PC-9 (cell line): ENCODE data around the gene ELP4. TPM values are rescaled to one million over a fixed set of nuclear protein-coding genes. Genes with fewer than 3 reads are reported as not detected.

ENCODE experiments used
- BruUV-seq: library from RNA; stranded (reverse); fragments of 400-500 nt; replicated peaks from 2 replicates; lab custom pipeline; 2021; lab: Mats Ljungman, UMichigan
- CTCF ChIA-PET: fragments of 300-600 bp; sonication (Branson Sonifier 250); formaldehyde crosslinking; loops from one replicate; lab custom pipeline; 2022; ENCODE audit warnings: antibody characterized with exemption; lab: Charles Lee
- POLR2A ChIA-PET: fragments of 300-600 bp; sonication (Branson Sonifier 250); formaldehyde crosslinking; loops from one replicate; lab custom pipeline; 2022; ENCODE audit warnings: antibody characterized with exemption; ENCODE audit not compliant: unreplicated experiment; lab: Charles Lee
- DNase-seq, 2 experiments: peaks; one replicate each; pipeline versions ENCODE4 v3.0.0 to v3.0.0-alpha.2; 2015 to 2022; ENCODE audit warnings: mixed read lengths in 1 of 2
- H2AFZ ChIP-seq: fragments of 200-600 bp; sonication (generic); 2 replicates; pipeline ENCODE4 v1.8.1; 2017; ENCODE audit warnings: antibody characterized with exemption
- H3F3A ChIP-seq: fragments of 200-600 bp; sonication (generic); 2 replicates; pipeline ENCODE4 v1.8.1; 2017; ENCODE audit warnings: antibody characterized with exemption, mild to moderate bottlenecking, low read depth; ENCODE audit not compliant: insufficient read depth
- H3K27ac ChIP-seq: fragments of 200-600 bp; sonication (generic); 2 replicates; pipeline ENCODE4 v1.6.1; 2016; ENCODE audit warnings: mixed run types
- H3K27me3 ChIP-seq: fragments of 200-600 bp; sonication (generic); 2 replicates; pipeline ENCODE4 v1.6.1; 2016; ENCODE audit warnings: low read depth, mixed run types; ENCODE audit not compliant: insufficient read depth
- H3K36me3 ChIP-seq: fragments of 200-600 bp; sonication (generic); 2 replicates; pipeline ENCODE4 v1.6.1; 2016; ENCODE audit warnings: low read depth, mixed run types
- H3K4me1 ChIP-seq: fragments of 200-600 bp; sonication (generic); replicated peaks from 2 replicates; pipeline ENCODE4 v1.6.1; 2016; ENCODE audit warnings: mixed run types; ENCODE audit not compliant: insufficient read depth
- H3K4me2 ChIP-seq: fragments of 200-600 bp; sonication (generic); 2 replicates; pipeline ENCODE4 v1.6.1; 2017; ENCODE audit warnings: mixed run types
- H3K4me3 ChIP-seq: fragments of 200-600 bp; sonication (generic); 2 replicates; pipeline ENCODE4 v1.6.1; 2016; ENCODE audit warnings: mixed run types
- H3K79me2 ChIP-seq: fragments of 200-600 bp; sonication (generic); 2 replicates; pipeline ENCODE4 v1.6.1; 2017; ENCODE audit warnings: low read depth, mixed run types
- H3K9me2 ChIP-seq: fragments of 200-600 bp; sonication (generic); 2 replicates; pipeline ENCODE4 v1.8.1; 2017; ENCODE audit warnings: mild to moderate bottlenecking; ENCODE audit not compliant: insufficient read depth
- H3K9me3 ChIP-seq: fragments of 200-600 bp; sonication (generic); 2 replicates; pipeline ENCODE4 v1.8.1; 2016; ENCODE audit warnings: low read depth; ENCODE audit not compliant: insufficient read depth
- H4K20me1 ChIP-seq: fragments of 200-600 bp; sonication (generic); 2 replicates; pipeline ENCODE4 v1.8.1; 2017; ENCODE audit not compliant: insufficient read depth
- EZH2 ChIP-seq: fragments of 200-600 bp; sonication (generic); IDR thresholded peaks from 2 replicates; pipeline ENCODE4 v1.8.0; 2017; ENCODE audit warnings: antibody characterized with exemption, low read depth
- intact Hi-C: fragments of 100-400 bp; cut with micrococcal nuclease; formaldehyde crosslinking; loops from one replicate; pipeline ENCODE4 v1.10.0; 2022; ENCODE audit not compliant: unreplicated experiment
- total RNA-seq: library from RNA; stranded (reverse); gene quantifications from 2 replicates; pipeline ENCODE4 v1.2.3, GENCODE V29; 2021
- TF ChIP-seq, protein P1 (sequence below): fragments of 200-600 bp; sonication (generic); conservative IDR thresholded peaks from 2 replicates; pipeline ENCODE4 v1.6.1; 2017; ENCODE audit warnings: mixed run types, antibody characterized with exemption, mild to moderate bottlenecking, moderate library complexity

Gene ELP4
- total RNA-seq, 1 experiment from 2014 or later: 20.5 TPM

DNA sequence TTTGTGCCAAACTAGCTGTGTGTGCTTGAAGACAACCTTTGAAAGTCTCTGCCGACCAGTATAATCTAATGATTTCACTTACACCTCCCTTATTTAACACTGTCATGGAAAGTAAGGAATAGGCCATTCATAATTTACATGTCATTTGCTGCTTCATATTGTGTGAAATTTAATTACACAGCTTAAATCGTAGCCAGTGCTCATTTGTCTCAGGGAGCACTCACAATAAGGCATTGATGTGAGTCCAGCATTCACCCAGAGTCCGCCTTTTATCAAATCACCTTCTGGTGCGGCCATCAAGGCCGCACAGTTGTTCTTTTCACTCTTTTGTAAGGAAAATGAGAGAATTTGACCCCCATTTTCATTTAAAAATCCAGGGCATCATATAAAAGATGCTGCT is 254.7 kb downstream of the ELP4 start:
- POLR2A ChIA-PET: no interaction called here

DNA sequence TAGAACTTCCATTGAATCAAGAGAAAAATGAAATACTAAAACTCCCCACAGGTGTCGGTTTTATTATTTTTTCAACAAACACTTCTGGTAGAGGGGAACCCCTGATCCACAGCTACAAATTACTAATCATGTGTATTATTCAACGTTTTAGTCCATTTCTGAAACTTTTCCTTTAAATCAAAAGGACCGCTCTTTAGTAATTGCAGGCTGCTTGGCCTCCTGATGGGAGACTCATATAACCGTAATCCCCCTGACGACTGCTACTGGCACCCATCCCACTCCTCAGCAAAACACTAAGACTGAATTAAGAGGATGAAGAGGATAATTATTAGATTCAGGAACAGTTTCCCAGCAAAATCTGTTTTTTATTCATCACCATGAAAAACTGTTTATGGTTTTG is 255.2 kb downstream of the ELP4 start:
- POLR2A ChIA-PET: no interaction called here
- H3K4me2 ChIP-seq: no peak overlapping the region
- H3K4me3 ChIP-seq: no peak overlapping the region
- H3K9me2 ChIP-seq: no peaks in the 10 kb centered on the region
- no peaks in the 10 kb centered on the region for H3K79me2 ChIP-seq
- H2AFZ ChIP-seq: no peak overlapping the region
- TF ChIP-seq, protein P1, sequence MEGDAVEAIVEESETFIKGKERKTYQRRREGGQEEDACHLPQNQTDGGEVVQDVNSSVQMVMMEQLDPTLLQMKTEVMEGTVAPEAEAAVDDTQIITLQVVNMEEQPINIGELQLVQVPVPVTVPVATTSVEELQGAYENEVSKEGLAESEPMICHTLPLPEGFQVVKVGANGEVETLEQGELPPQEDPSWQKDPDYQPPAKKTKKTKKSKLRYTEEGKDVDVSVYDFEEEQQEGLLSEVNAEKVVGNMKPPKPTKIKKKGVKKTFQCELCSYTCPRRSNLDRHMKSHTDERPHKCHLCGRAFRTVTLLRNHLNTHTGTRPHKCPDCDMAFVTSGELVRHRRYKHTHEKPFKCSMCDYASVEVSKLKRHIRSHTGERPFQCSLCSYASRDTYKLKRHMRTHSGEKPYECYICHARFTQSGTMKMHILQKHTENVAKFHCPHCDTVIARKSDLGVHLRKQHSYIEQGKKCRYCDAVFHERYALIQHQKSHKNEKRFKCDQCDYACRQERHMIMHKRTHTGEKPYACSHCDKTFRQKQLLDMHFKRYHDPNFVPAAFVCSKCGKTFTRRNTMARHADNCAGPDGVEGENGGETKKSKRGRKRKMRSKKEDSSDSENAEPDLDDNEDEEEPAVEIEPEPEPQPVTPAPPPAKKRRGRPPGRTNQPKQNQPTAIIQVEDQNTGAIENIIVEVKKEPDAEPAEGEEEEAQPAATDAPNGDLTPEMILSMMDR: no peak
- no peak for TF ChIP-seq EZH2
- H3K27me3 ChIP-seq: no peaks in the 10 kb centered on the region
- H3K27ac ChIP-seq: no peak overlapping the region
- intact Hi-C loops: no loop called here
- DNase-seq: no peak
- no peaks in the 10 kb centered on the region for H3F3A ChIP-seq
- no TSS peak for BruUV-seq
- H3K9me3 ChIP-seq: no peaks in the 10 kb centered on the region
- H3K4me1 ChIP-seq: no peaks in the 10 kb centered on the region
- H3K36me3 ChIP-seq: no peaks in the 10 kb centered on the region
- CTCF ChIA-PET: no interaction called here
- H4K20me1 ChIP-seq: no peaks in the 10 kb centered on the region

More for the DNA sequence above, 254.7 kb downstream of the ELP4 start:
- intact Hi-C loops: no loop called here
- H4K20me1 ChIP-seq: no peaks in the 10 kb centered on the region
- BruUV-seq: no TSS peak
- DNase-seq: no peak
- no peaks in the 10 kb centered on the region for H3K4me1 ChIP-seq
- no peak overlapping the region for H3K27ac ChIP-seq
- TF ChIP-seq, protein P1: no peak
- TF ChIP-seq EZH2: no peak
- no peak overlapping the region for H3K4me2 ChIP-seq
- CTCF ChIA-PET: no interaction called here
- H3K9me3 ChIP-seq: no peaks in the 10 kb centered on the region
- no peaks in the 10 kb centered on the region for H3K27me3 ChIP-seq
- no peaks in the 10 kb centered on the region for H3F3A ChIP-seq
- no peak overlapping the region for H3K4me3 ChIP-seq
- H3K36me3 ChIP-seq: no peaks in the 10 kb centered on the region
- no peaks in the 10 kb centered on the region for H3K9me2 ChIP-seq
- H3K79me2 ChIP-seq: no peaks in the 10 kb centered on the region
- no peak overlapping the region for H2AFZ ChIP-seq

DNA sequence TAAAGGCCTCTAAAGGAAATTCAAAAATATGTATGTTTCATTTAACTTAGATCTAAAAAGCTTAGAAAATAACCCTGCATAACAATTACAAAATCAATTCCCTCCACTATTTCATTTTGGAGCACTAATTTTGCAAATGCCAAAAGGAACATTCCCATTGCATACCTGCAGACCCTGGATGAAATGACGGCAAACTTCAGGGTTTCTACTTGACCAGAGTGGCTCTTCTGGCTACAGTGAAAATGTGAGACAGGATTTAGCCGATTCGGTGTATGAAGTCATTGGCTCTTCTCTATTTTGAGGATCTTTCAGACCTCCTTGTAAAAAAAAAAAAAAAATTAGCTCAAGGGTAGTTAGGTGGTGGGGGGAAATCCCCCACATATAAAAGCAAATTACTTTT is 257.5 kb downstream of the ELP4 start:
- no peaks in the 10 kb centered on the region for H3K9me2 ChIP-seq
- ChIA-PET POLR2A (no interaction called here), CTCF (no interaction called here)
- no peak overlapping the region for H3K4me2 ChIP-seq
- DNase-seq: no peak
- H3F3A ChIP-seq: no peaks in the 10 kb centered on the region
- H4K20me1 ChIP-seq: no peaks in the 10 kb centered on the region
- H3K27ac ChIP-seq: no peak overlapping the region
- intact Hi-C loops: no loop called here
- no peaks in the 10 kb centered on the region for H3K36me3 ChIP-seq
- no peaks in the 10 kb centered on the region for H3K9me3 ChIP-seq
- no peak overlapping the region for H2AFZ ChIP-seq
- H3K27me3 ChIP-seq: no peaks in the 10 kb centered on the region
- H3K4me1 ChIP-seq: no peaks in the 10 kb centered on the region
- no peaks in the 10 kb centered on the region for H3K79me2 ChIP-seq
- TF ChIP-seq, protein P1: no peak
- no peak for TF ChIP-seq EZH2
- H3K4me3 ChIP-seq: no peak overlapping the region
- BruUV-seq: no TSS peak
